ENCODE measurements around the gene INHA.

INHA gene, protein sequence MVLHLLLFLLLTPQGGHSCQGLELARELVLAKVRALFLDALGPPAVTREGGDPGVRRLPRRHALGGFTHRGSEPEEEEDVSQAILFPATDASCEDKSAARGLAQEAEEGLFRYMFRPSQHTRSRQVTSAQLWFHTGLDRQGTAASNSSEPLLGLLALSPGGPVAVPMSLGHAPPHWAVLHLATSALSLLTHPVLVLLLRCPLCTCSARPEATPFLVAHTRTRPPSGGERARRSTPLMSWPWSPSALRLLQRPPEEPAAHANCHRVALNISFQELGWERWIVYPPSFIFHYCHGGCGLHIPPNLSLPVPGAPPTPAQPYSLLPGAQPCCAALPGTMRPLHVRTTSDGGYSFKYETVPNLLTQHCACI

DNA sequence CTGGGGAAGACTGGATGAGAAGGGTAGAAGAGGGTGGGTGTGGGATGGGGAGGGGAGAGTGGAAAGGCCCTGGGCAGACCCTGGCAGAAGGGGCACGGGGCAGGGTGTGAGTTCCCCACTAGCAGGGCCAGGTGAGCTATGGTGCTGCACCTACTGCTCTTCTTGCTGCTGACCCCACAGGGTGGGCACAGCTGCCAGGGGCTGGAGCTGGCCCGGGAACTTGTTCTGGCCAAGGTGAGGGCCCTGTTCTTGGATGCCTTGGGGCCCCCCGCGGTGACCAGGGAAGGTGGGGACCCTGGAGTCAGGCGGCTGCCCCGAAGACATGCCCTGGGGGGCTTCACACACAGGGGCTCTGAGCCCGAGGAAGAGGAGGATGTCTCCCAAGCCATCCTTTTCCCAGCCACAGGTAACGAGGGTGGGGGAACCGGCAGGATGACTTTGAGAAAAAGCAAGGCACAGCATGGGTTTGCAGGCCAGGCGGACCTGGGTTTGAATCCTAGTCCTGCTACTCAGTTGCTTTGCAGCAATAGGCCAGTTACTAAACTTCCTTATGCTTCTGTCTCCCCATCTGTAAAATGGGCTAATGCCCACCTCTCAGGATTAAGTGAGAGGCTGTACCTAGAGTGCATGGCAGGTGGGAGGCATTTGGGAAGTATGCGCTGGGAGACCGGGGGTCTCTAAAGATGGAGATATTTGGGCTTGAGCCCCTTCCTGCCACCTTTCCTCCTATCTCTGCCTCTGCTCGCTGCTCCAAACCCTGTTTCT is at the start of gene INHA:
INHA (plus strand) TSS at position 74 of the 765 bp plus-strand sequence; CDS start at position 139, 65 bp downstream.
- DNase-seq, result no peak
- Histone ChIP-seq H3K27me3 (peaks cover 0 to 22% of the 10 kb centered on the region in 2 donors), H3K36me3 (peaks cover 0 to 8% (median 0%) of the 10 kb centered on the region in 3 donors), H3K4me1 (peaks cover 0 to 22% (median 8%) of the 10 kb centered on the region in 4 donors), H3K27ac (peak within 1 kb of the TSS; percentile 86 to 87), H3K4me3 (peak within 1 kb of the TSS; percentile 62 to 70), H3K9me3 (no peaks in the 10 kb centered on the region)
- TF ChIP-seq, protein P1, sequence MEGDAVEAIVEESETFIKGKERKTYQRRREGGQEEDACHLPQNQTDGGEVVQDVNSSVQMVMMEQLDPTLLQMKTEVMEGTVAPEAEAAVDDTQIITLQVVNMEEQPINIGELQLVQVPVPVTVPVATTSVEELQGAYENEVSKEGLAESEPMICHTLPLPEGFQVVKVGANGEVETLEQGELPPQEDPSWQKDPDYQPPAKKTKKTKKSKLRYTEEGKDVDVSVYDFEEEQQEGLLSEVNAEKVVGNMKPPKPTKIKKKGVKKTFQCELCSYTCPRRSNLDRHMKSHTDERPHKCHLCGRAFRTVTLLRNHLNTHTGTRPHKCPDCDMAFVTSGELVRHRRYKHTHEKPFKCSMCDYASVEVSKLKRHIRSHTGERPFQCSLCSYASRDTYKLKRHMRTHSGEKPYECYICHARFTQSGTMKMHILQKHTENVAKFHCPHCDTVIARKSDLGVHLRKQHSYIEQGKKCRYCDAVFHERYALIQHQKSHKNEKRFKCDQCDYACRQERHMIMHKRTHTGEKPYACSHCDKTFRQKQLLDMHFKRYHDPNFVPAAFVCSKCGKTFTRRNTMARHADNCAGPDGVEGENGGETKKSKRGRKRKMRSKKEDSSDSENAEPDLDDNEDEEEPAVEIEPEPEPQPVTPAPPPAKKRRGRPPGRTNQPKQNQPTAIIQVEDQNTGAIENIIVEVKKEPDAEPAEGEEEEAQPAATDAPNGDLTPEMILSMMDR (IDR thresholded peaks at IDR 0.05), result no peak
- intact Hi-C loops (cut with DNase I; ENCODE audit: low total_unique reads), result no loop called here

DNA sequence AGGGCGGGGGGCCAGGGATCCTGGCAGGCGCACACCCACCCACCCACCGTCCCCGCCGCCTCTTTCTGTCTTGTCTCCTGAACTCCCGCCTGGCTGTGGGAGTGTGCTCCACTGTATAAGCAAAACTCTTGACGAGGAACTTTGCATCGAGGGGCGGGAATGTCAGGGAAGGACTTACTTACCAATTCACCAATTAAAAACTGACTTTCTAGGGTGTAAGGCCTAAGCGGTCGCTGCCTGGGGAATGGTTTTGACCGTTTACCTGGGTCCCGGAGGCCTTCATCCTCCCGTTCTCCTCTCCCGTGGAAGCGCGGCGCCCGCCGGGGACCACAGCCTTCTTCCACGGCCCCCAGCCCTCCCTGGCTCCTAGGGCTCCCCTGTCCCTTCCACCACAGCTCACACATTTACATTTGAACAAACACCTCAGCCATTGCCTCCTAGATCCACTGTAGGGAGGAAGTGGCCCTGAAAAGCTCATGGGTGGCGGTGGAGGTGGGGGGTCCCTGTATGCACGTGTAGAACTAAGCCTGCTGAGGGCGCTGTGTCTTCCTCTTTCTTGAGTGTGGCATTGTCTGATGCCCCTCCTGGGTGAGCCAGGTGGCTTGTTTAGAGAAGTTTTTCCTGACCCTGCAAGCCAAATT is 49.0 kb upstream of the INHA start:
- Histone ChIP-seq H3K4me3 (peak overlapping the region; percentile 43 to 45), H3K9me3 (no peaks in the 10 kb centered on the region), H3K36me3 (no peaks in the 10 kb centered on the region), H3K27ac (peak overlapping the region; percentile 47 to 53), H3K27me3 (peaks cover 0 to 13% of the 10 kb centered on the region in 2 donors), H3K4me1 (peaks cover 0 to 25% (median 19%) of the 10 kb centered on the region in 4 donors)
- intact Hi-C loops (cut with DNase I; ENCODE audit: low total_unique reads), result no loop called here
- TF ChIP-seq, protein P1 (IDR thresholded peaks at IDR 0.05), result no peak
- no peak for DNase-seq

DNA sequence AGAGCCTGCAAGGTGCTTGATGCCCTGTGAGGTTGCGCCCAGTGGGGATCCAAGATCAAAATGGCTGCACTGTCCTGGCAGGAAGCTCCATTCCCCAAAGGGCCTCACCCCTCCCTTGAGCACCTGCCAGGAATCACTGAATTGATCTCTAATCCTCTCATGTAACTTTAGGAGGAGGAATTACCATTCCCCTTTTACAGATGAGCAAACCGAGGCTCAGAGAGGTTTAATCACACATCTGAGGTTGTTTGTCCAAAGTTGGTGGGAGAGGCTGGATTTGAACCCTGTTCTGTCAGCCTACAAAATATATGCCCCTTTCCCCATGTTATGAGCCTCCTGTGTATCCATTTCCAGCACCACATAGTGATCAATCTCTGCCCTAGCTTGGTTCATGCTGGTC is 47.3 kb upstream of the INHA start:
- intact Hi-C loops (cut with DNase I; ENCODE audit: low total_unique reads), result no loop called here
- H3K4me3 ChIP-seq, result no peak overlapping the region

DNA sequence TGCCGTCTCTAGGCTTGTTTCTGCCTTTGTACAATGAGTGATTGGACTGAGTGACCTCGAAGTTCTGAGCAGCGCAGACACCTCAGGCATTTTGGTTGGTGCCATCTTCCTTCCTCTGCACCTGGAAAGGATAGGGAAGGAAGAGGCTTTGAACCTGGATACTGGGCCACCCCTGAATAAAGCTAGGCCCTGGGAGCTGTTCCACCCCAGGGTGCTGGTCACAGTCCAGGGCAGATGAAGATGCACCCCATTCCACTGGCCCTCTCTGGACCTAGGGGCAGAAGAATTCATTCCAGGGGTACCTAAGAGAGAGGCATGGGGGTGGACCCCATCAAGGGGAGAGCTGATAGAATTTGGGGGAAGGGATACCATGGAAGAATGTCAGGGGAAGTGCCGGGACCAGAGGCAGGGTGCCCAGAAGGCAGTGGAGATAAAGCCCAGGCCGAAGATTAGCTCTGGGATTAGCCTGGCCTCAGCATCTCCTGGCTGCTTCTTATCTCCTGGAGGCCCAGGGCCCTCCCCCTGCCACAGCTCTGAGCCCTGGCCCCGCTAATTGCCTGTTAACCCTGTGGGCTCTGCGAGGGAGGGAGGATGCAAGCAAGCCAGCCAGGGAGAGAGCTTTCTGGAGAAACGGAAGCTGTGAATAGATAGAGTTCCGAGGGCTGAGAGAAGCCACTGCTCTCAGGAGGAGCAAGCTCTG is 46.4 kb upstream of the INHA start:
- H3K27ac ChIP-seq, result no peak overlapping the region
- H3K4me1 ChIP-seq, result peaks cover 0 to 29% (median 23%) of the 10 kb centered on the region in 4 donors
- no peak for DNase-seq
- H3K36me3 ChIP-seq, result no peaks in the 10 kb centered on the region
- H3K4me3 ChIP-seq, result no peak overlapping the region
- H3K9me3 ChIP-seq, result no peaks in the 10 kb centered on the region
- peaks cover 0 to 22% of the 10 kb centered on the region in 2 donors for H3K27me3 ChIP-seq
- intact Hi-C loops (cut with DNase I; ENCODE audit: low total_unique reads), result no loop called here
- TF ChIP-seq, protein P1 (IDR thresholded peaks at IDR 0.05), result no peak

More for the DNA sequence above, 47.3 kb upstream of the INHA start:
- H3K27me3 ChIP-seq, result peaks cover 0 to 22% of the 10 kb centered on the region in 2 donors
- TF ChIP-seq, protein P1 (IDR thresholded peaks at IDR 0.05), result no peak
- H3K4me1 ChIP-seq, result peaks cover 0 to 27% (median 21%) of the 10 kb centered on the region in 4 donors
- H3K27ac ChIP-seq, result no peak overlapping the region
- no peak for DNase-seq
- no peaks in the 10 kb centered on the region for H3K36me3 ChIP-seq
- H3K9me3 ChIP-seq, result no peaks in the 10 kb centered on the region
